K562 (cell line): ENCODE data around the gene PTPRF. TPM values are rescaled to one million over a fixed set of nuclear protein-coding genes. Genes with fewer than 3 reads are reported as not detected.

ENCODE experiments used
- BHLHE40 ChIP-seq: IDR thresholded peaks from 2 replicates; pipeline ENCODE4 v1.6.1; 2011; ENCODE audit warnings: low read length, improper control_type of control experiment
- CEBPG ChIP-seq, 3 experiments: fragments of 200-800 bp in 1 of 3; sonication (Bioruptor generic) in 1 of 3; sonication (generic) in 1 of 3; formaldehyde crosslinking in 1 of 3; IDR thresholded peaks in 2 of 3; conservative IDR thresholded peaks in 1 of 3; 2 replicates each; pipeline versions ENCODE4 v1.6.1 to v1.8.0; 2016 to 2022; ENCODE audit warnings: missing compliant biosample characterization in 2 of 3, missing genetic modification characterization in 2 of 3, mild to moderate bottlenecking in 1 of 3, missing genetic modification reagents in 1 of 3
- DACH1 ChIP-seq: fragments of 450-650 bp; IDR thresholded peaks from 2 replicates; pipeline ENCODE4 v1.6.1; 2018; ENCODE audit not compliant: partially characterized antibody
- E2F3 ChIP-seq: fragments of 250-450 bp; sonication (Bioruptor Pico); IDR thresholded peaks from 2 replicates; pipeline ENCODE4 v1.4.0; 2020; ENCODE audit warnings: mild to moderate bottlenecking
- FUS ChIP-seq: fragments of 200-400 bp; formaldehyde crosslinking; optimal IDR thresholded peaks from 2 replicates; pipeline ENCODE3; 2017; ENCODE audit warnings: low read depth, low read length
- MBD1 ChIP-seq: fragments of 250-450 bp; sonication (Bioruptor Pico); IDR thresholded peaks from 2 replicates; pipeline ENCODE4 v1.8.0; 2022; ENCODE audit warnings: inconsistent platforms
- NCOA1 ChIP-seq: fragments of 450-650 bp; IDR thresholded peaks from 2 replicates; pipeline ENCODE4 v1.6.1; 2016; ENCODE audit warnings: low read depth
- ZNF175 ChIP-seq: fragments of 200-800 bp; sonication (Bioruptor generic); IDR thresholded peaks from 2 replicates; pipeline ENCODE4 v1.6.1; 2016; ENCODE audit warnings: low read depth, mild to moderate bottlenecking, missing genetic modification characterization, missing compliant biosample characterization
- ZNF232 ChIP-seq: sonication (generic); formaldehyde crosslinking; IDR thresholded peaks from 2 replicates; pipeline ENCODE4 v1.8.0; 2022; ENCODE audit warnings: mild to moderate bottlenecking, missing genetic modification reagents
- ZNF696 ChIP-seq: fragments of 250-450 bp; sonication (Bioruptor Pico); conservative IDR thresholded peaks from 2 replicates; pipeline ENCODE4 v1.4.0; 2020; ENCODE audit warnings: mild to moderate bottlenecking, moderate library complexity
- ZNF76 ChIP-seq: fragments of 250-450 bp; sonication (Bioruptor Pico); IDR thresholded peaks from 2 replicates; pipeline ENCODE4 v1.4.0; 2020; ENCODE audit warnings: mild to moderate bottlenecking, moderate library complexity, borderline replicate concordance
- ZSCAN32 ChIP-seq: fragments of 450-650 bp; formaldehyde crosslinking; IDR thresholded peaks from 2 replicates; pipeline ENCODE4 v1.4.0; 2020; ENCODE audit warnings: mild to moderate bottlenecking, moderate library complexity
- polyA plus RNA-seq, 8 experiments: library from polyadenylated mRNA; depleted of rRNA in 4 of 8; stranded (reverse) in 5 of 8; unstranded in 3 of 8; fragments of >200 nt; fragmentation: Nextera tagmentation in 2 of 8; fragmentation: Illumina TruSeq in 1 of 8; extraction: Ambion mirVana in 2 of 8; extraction: Trizol in 1 of 8; gene quantifications; 2 replicates each; pipeline versions ENCODE4 v1.2.1 to v1.2.3, GENCODE V29; 2011 to 2014; ENCODE audit warnings: inconsistent platforms in 1 of 8, missing spikeins in 1 of 8
- total RNA-seq, 7 experiments: library from RNA; depleted of rRNA in 6 of 7; stranded (reverse); fragments of >200 nt in 6 of 7; fragmentation: Illumina TruSeq in 2 of 7; extraction: Trizol in 2 of 7; gene quantifications; 2 replicates each; pipeline versions ENCODE4 v1.2.1 to v1.2.3, GENCODE V29; 2011 to 2021; ENCODE audit warnings: low replicate concordance in 1 of 7
- TF ChIP-seq, protein P1 (sequence below): fragments of 250-450 bp; sonication (Bioruptor Pico); IDR thresholded peaks from 2 replicates; pipeline ENCODE4 v1.4.0; 2020; ENCODE audit warnings: mild to moderate bottlenecking, moderate library complexity
- TF ChIP-seq, protein P2 (sequence below): fragments of 450-650 bp; formaldehyde crosslinking; conservative IDR thresholded peaks from 2 replicates; pipeline ENCODE4 v1.4.0; 2022; ENCODE audit warnings: mild to moderate bottlenecking, missing genetic modification characterization
- TF ChIP-seq, protein P3 (sequence below): fragments of 450-650 bp; IDR thresholded peaks from 2 replicates; pipeline ENCODE4 v1.7.1; 2018; ENCODE audit warnings: mild to moderate bottlenecking, low read depth; ENCODE audit not compliant: partially characterized antibody

PTPRF gene
- total and polyA plus RNA-seq, 9 of the 15 experiments (the other 6 are each of a cell fraction or from before 2014, with no cell fraction given): 0.13 to 4.3 (median 1.1) TPM

GRCh38 chr1:43522776-43523480 is 7.8 kb upstream of the PTPRF start (continued):
- TF ChIP-seq MBD1 (no peak), ZSCAN32 (no peak), ZNF76 (peak; percentile 91; the same call in 1 of the 2 replicates), ZNF175 (CRISPR knock-in tag) (peak; percentile 98), ZNF696 (CRISPR knock-in tag) (no peak), BHLHE40 (peak; percentile 74), E2F3 (peak; percentile 82; the same call in 1 of the 2 replicates), ZNF232 (no peak), CEBPG (CRISPR knock-in tag; IDR thresholded peaks at IDR 0.05) (peak; percentile 43; the same call in 1 of the 2 replicates), CEBPG (tag; conservative IDR thresholded peaks at IDR 0.05 in 1 of 2, IDR thresholded peaks at IDR 0.05 in 1 of 2) (peak; percentile 8 to 78; a peak in 3 of 4 replicates), NCOA1 (peak; percentile 97), FUS (no peak), DACH1 (peak; percentile 92)
- TF ChIP-seq, protein P1, sequence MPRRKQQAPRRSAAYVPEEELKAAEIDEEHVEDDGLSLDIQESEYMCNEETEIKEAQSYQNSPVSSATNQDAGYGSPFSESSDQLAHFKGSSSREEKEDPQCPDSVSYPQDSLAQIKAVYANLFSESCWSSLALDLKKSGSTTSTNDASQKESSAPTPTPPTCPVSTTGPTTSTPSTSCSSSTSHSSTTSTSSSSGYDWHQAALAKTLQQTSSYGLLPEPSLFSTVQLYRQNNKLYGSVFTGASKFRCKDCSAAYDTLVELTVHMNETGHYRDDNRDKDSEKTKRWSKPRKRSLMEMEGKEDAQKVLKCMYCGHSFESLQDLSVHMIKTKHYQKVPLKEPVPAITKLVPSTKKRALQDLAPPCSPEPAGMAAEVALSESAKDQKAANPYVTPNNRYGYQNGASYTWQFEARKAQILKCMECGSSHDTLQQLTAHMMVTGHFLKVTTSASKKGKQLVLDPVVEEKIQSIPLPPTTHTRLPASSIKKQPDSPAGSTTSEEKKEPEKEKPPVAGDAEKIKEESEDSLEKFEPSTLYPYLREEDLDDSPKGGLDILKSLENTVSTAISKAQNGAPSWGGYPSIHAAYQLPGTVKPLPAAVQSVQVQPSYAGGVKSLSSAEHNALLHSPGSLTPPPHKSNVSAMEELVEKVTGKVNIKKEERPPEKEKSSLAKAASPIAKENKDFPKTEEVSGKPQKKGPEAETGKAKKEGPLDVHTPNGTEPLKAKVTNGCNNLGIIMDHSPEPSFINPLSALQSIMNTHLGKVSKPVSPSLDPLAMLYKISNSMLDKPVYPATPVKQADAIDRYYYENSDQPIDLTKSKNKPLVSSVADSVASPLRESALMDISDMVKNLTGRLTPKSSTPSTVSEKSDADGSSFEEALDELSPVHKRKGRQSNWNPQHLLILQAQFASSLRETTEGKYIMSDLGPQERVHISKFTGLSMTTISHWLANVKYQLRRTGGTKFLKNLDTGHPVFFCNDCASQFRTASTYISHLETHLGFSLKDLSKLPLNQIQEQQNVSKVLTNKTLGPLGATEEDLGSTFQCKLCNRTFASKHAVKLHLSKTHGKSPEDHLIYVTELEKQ (CRISPR knock-in tag): no peak
- TF ChIP-seq, protein P2, sequence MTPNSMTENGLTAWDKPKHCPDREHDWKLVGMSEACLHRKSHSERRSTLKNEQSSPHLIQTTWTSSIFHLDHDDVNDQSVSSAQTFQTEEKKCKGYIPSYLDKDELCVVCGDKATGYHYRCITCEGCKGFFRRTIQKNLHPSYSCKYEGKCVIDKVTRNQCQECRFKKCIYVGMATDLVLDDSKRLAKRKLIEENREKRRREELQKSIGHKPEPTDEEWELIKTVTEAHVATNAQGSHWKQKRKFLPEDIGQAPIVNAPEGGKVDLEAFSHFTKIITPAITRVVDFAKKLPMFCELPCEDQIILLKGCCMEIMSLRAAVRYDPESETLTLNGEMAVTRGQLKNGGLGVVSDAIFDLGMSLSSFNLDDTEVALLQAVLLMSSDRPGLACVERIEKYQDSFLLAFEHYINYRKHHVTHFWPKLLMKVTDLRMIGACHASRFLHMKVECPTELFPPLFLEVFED (CRISPR knock-in tag): peak; percentile 97
- TF ChIP-seq, protein P3, sequence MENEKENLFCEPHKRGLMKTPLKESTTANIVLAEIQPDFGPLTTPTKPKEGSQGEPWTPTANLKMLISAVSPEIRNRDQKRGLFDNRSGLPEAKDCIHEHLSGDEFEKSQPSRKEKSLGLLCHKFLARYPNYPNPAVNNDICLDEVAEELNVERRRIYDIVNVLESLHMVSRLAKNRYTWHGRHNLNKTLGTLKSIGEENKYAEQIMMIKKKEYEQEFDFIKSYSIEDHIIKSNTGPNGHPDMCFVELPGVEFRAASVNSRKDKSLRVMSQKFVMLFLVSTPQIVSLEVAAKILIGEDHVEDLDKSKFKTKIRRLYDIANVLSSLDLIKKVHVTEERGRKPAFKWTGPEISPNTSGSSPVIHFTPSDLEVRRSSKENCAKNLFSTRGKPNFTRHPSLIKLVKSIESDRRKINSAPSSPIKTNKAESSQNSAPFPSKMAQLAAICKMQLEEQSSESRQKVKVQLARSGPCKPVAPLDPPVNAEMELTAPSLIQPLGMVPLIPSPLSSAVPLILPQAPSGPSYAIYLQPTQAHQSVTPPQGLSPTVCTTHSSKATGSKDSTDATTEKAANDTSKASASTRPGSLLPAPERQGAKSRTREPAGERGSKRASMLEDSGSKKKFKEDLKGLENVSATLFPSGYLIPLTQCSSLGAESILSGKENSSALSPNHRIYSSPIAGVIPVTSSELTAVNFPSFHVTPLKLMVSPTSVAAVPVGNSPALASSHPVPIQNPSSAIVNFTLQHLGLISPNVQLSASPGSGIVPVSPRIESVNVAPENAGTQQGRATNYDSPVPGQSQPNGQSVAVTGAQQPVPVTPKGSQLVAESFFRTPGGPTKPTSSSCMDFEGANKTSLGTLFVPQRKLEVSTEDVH: peak; percentile 88
